ACHN (cell line): ENCODE data around the gene ATP6V0D1.
"Not testable (repeated sequence)": the region's sequence is repeated elsewhere in the genome, so short reads cannot be mapped to it uniquely, and the experiment has no call there.

Experiments
- DNase-seq: peaks from one replicate; pipeline ENCODE4 v3.0.0-alpha.2; 2015
- in situ Hi-C: cut with HindIII; loops from 2 replicates; pipeline ENCODE4 v1.10.0; 2017; ENCODE audit warnings: low sequenced_read_pairs, low pct_ligation_motif_present, low pct_unique_long_range_greater_than_20kb

The ATP6V0D1 gene

DNA sequence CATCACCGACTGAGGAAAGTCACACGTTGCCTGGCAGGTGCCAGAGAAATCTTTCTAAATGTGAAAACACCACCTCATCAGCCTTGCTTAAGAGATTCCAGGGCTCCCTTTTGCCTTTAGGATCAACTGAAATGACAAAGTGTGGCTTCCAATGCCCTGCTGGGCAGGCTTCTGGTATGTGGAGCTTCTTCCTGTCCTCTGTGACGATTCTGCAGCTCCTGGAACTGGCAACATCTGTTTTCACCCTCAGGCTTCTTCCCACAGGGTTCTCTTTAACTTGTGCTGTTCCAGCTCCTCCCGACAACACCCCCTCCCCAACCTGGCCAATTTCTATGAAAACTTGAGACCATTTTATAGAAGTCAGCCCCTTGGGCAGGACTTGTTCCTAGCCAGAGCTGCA is 59.9 kb downstream of the ATP6V0D1 start:
- DNase-seq: no peak
- in situ Hi-C loops: no loop called here

GRCh38 chr16:67419931-67420330 is 61.0 kb downstream of the ATP6V0D1 start:
- in situ Hi-C loops: no loop called here
- DNase-seq: no peak

DNA sequence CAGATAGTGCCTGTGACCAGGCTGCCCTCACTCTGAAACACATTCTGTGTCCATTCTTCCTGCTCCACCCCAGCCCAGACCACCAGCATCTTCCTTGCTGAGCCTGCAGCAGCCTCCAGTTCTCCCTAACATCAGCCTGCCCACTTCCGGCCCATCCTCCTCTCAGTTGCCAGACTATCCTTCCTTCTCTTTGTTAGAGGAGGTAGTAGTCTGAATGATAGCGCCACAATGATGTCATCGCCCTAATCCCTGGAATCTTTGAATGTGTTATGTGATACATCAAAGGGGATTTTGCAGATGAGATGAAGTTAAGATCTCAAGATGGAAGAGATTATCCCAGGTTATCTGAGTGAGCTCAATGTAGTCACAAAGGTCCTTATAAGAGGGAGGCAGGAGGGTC is 61.5 kb downstream of the ATP6V0D1 start:
- in situ Hi-C loops: no loop called here

DNA sequence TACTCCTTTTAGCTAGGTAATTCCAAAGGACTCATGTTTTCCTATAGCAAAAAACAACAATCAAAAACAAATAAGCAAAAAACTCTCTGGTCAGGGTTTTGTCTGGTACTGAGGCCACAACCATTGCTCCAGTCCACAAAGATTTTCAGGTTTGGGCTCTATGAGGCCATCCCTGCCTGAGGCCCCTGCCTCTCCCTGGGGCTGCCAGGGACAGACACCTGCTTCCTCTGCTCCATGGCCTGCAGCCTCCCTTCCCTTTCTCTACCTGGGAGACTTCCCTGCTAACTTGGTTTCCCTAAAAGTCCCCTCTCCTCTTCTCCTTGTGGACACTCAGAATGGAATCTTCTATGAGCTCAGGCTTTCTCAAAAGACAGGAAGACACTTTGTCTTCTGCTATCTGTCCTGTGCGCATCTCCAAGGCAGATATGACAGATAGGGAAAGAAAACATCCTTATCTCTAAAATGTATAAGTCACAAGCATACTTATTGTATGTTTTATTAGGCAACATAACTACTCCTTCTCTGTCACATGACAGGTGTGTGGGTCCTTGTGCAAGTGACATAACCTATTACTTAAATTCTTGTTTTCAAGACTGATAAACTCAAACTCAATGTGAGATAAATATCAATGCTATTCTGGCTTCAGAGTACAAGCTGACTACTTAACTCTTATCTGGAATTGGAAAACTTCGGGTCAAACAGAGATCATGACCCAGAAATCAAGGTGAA is 63.5 kb downstream of the ATP6V0D1 start:
- DNase-seq: no peak
- in situ Hi-C loops: no loop called here

More for the DNA sequence above, 61.5 kb downstream of the ATP6V0D1 start:
- no peak for DNase-seq

- in situ Hi-C loops: no loop called here
- DNase-seq: peak; percentile 78
Measured at GRCh38 chr16:67415872-67416793, 64.8 kb downstream of the ATP6V0D1 start, which contains the start of gene ZDHHC1. Gene ZDHHC1, minus strand, starts transcription at chr16:67416477. Its CDS starts 8,702 bp downstream, at chr16:67407775.

GRCh38 chr16:67415421-67415820 is 65.5 kb downstream of the ATP6V0D1 start:
- in situ Hi-C loops, DNase-seq: not testable (repeated sequence)

GRCh38 chr16:67413978-67414911 is 66.7 kb downstream of the ATP6V0D1 start:
- in situ Hi-C loops: no loop called here

DNA sequence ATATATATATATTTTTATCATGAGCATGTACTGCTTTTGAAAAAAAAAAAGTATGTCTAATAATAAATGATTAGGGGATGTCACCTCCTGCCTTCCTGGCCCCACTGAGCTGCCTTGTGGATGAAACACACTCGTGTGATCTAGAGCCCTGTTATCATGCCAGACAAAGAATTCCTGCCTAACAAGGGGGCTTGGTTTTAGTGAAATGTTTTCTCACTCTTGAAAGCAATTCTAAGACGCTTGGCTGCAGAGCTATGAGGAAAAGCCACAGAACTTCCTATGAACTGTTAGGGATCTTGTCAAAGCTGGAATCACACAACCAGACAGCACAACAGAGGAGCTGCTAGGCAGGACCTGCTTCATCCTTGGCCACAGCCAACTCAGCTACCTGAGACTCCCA is 68.7 kb downstream of the ATP6V0D1 start:
- no peak for DNase-seq
- in situ Hi-C loops: no loop called here

More at GRCh38 chr16:67413978-67414911, 66.7 kb downstream of the ATP6V0D1 start:
- DNase-seq: no peak

DNA sequence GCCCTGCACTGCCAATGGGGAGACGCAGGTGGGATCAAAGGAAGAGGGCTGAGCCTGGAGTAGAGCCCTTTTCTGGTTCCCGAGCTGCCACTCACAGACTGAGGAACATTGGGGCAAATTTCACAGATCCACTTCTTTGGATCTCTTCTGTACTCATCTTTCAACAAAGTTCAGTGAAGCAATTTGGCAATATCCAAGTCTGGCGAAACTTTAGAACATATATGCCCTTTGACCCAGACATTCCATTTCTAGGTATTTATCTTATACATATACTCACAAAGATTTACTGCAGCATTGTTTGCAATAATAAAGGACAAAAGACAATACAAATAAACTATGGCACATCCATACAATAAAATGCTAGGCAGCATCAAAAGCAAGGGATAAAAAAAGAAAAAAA is 69.6 kb downstream of the ATP6V0D1 start:
- in situ Hi-C loops: no loop called here
- no peak for DNase-seq

GRCh38 chr16:67409631-67410030 is 71.3 kb downstream of the ATP6V0D1 start:
- in situ Hi-C loops: no loop called here
- no peak for DNase-seq

DNA sequence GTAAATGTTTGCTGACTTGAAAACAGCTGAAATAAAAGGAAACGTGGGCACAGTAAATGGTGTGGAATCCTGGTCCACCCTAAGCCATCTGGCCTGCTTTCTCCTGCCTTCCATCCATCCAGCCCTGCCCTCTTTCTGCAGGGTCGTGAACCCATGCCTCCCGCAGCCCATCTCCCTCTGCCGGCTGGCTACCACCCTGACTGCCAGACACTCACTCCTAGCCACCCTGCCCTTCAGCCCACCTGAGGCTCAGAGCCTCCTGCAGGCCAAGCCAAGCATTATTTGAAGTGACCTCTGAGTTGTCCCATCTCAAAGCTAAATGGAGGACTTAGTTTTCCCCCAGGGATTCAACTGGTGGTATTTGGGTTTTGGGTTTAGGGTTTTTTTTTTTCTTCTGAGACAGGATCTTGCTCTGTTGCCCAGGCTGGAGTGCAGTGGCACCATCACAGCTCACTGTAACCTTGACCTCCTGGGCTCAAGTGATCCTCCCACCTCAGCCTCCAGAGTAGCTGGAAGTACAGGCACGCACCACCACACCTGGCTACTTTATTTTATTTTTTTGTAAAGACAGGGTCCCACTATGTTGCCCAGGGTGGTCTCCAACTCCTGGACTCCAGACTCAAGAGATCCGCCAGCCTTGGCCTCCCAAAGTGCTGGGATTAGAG is 73.0 kb downstream of the ATP6V0D1 start:
- no peak for DNase-seq
- in situ Hi-C loops: no loop called here

GRCh38 chr16:67407176-67407787 is 73.7 kb downstream of the ATP6V0D1 start:
- no peak for DNase-seq
- in situ Hi-C loops: no loop called here

DNA sequence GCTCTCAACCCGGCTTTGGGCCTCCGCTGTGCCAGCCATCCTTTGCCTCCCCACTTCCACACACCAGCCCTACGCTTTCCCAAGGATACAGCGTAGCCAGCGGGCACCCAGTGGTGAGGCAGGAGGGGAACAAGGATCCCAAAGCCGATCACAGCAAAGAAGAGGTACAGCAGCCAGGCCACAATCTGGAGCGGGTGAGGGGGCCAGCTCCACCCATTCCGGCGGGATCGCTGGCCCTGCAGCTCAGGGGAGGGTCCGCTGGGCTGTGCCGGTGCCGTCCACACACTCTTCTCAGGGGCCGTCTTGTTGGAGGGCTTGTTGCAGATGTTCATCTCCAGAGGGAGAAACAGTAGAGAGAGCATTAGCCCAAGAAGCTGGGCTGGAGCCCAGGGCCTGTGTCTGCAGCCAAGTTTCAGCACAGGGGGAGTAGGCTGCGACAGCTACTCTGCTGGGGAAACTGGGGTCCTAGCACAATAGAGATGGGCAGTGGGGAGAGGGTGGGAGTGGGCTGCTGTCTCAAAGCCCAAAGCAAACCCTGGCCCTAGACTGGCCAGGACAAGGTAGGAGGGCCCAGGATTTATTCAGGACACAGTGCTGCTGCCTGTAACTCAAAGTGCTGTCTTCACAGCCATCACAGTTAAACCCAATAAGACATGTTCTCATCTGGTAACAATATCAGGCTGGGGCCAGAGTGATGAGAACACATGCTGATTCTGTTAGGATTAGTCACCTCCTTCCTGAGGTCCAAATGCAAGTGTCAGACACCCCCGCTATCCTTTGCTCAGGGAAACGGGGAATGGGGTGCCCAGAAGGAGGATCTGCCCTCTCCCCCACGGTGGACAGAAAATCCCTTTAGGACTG is 74.6 kb downstream of the ATP6V0D1 start:
- in situ Hi-C loops: no loop called here

GRCh38 chr16:67405336-67405735 is 75.6 kb downstream of the ATP6V0D1 start:
- in situ Hi-C loops: no loop called here

More for the DNA sequence above, 74.6 kb downstream of the ATP6V0D1 start:
- DNase-seq: peak; percentile 27

GRCh38 chr16:67404740-67405226 is 76.2 kb downstream of the ATP6V0D1 start:
- in situ Hi-C loops: no loop called here
- no peak for DNase-seq

More at GRCh38 chr16:67405336-67405735, 75.6 kb downstream of the ATP6V0D1 start:
- DNase-seq: no peak

- DNase-seq: no peak
- in situ Hi-C loops: no loop called here
Measured at GRCh38 chr16:67403976-67404555, 76.9 kb downstream of the ATP6V0D1 start.
